GM12892 (cell line): ENCODE results near the gene ALG8.

ENCODE experiments used
- POLR2A ChIP-seq: IDR thresholded peaks from 2 replicates; pipeline ENCODE4 v1.6.1; 2011; ENCODE audit warnings: low read depth, low read length, control low read depth
- POLR2AphosphoS5 ChIP-seq: IDR thresholded peaks from 2 replicates; pipeline ENCODE4 v1.6.1; 2011; ENCODE audit warnings: low read depth, low read length, control low read depth

DNA sequence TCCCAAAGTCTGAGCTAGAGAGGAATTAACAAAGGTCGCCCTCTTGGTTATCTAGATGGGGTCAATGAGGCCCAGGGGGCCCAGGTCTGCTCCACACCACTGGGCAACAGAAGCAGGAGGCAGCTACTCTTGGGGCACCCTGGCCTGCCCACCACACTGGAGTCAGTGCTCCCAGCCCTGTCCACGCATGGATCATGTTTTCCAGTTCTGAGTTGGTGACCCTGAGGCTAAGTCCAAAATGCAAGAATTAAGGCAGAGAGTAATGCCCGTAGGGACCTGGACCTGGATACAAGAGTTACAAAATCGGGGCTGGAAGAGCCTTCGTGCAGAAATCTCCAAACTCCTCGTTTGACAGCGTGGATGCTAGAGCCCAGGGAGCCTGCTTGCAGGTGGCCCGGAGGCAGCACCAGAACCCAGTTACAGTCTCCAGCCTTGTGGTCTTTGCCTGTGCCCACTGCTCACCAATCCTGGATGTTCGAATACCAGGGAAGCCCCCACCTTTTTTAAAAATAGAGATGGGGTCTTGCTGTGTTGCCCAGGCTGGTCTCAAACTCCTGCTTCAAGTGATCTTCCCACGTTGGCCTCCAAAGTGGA lies 81.9 kb downstream of the ALG8 start:
- TF ChIP-seq POLR2A, result no peak
- TF ChIP-seq POLR2AphosphoS5, result no peak
